GM23338 (cell line): Measurements from ENCODE around the gene FOXN4. TPM values are rescaled to one million over a fixed set of nuclear protein-coding genes. Genes with fewer than 3 reads are reported as not detected.

Experiments
- ATAC-seq: fragments of 200-7000 bp; cut with Tn5 transposase; 3 replicates; pipeline ENCODE4 v1.9.1; 2020
- DNase-seq: peaks from one replicate; pipeline ENCODE4 v3.0.0-alpha.2; 2015; ENCODE audit warnings: low spot score
- H2AFZ ChIP-seq: fragments of 200-600 bp; sonication (generic); 2 replicates; pipeline ENCODE4 v1.8.0; 2016; ENCODE audit warnings: antibody characterized with exemption, mild to moderate bottlenecking, moderate library complexity
- H3F3A ChIP-seq: fragments of 200-600 bp; sonication (generic); replicated peaks from 2 replicates; pipeline ENCODE4 v1.8.0; 2017; ENCODE audit warnings: antibody characterized with exemption, mixed run types, low read depth
- H3K27ac ChIP-seq: fragments of 200-600 bp; sonication (generic); 2 replicates; pipeline ENCODE4 v1.6.1; 2016; ENCODE audit warnings: low read depth
- H3K27me3 ChIP-seq: fragments of 200-600 bp; sonication (generic); 2 replicates; pipeline ENCODE4 v1.8.0; 2016; ENCODE audit warnings: mild to moderate bottlenecking, mixed run types, moderate library complexity; ENCODE audit not compliant: insufficient read depth
- H3K36me3 ChIP-seq: fragments of 200-600 bp; sonication (generic); 2 replicates; pipeline ENCODE4 v1.8.0; 2016; ENCODE audit warnings: mild to moderate bottlenecking; ENCODE audit not compliant: insufficient read depth
- H3K4me1 ChIP-seq: fragments of 200-600 bp; sonication (generic); 2 replicates; pipeline ENCODE4 v1.8.0; 2016; ENCODE audit warnings: mild to moderate bottlenecking, moderate library complexity; ENCODE audit not compliant: insufficient read depth
- H3K4me2 ChIP-seq: fragments of 200-600 bp; sonication (generic); 2 replicates; pipeline ENCODE4 v1.7.1; 2017; ENCODE audit warnings: mixed run types
- H3K4me3 ChIP-seq: fragments of 200-600 bp; sonication (generic); 2 replicates; pipeline ENCODE4 v1.6.1; 2016; ENCODE audit warnings: mixed run types
- H3K79me2 ChIP-seq: fragments of 200-600 bp; sonication (generic); replicated peaks from 2 replicates; pipeline ENCODE4 v1.8.0; 2017; ENCODE audit warnings: mild to moderate bottlenecking; ENCODE audit not compliant: insufficient read depth
- H3K9me2 ChIP-seq: fragments of 200-600 bp; sonication (generic); 2 replicates; pipeline ENCODE4 v1.8.0; 2017; ENCODE audit not compliant: insufficient read depth
- H4K20me1 ChIP-seq: fragments of 200-600 bp; sonication (generic); replicated peaks from 2 replicates; pipeline ENCODE4 v1.8.0; 2017; ENCODE audit warnings: mild to moderate bottlenecking; ENCODE audit not compliant: insufficient read depth
- H3K27ac Mint-ChIP-seq: 2 replicates; pipeline ENCODE4 v1.8.0; 2020; ENCODE audit warnings: inconsistent platforms, mild to moderate bottlenecking, moderate library complexity, mixed read lengths
- H3K27me3 Mint-ChIP-seq: 3 replicates; pipeline ENCODE4 v1.8.0; 2022; ENCODE audit warnings: low read depth, mild to moderate bottlenecking, moderate library complexity, mixed read lengths, inconsistent platforms; ENCODE audit not compliant: insufficient read depth, poor library complexity
- H3K36me3 Mint-ChIP-seq: 3 replicates; pipeline ENCODE4 v1.8.0; 2021; ENCODE audit warnings: low read depth, mild to moderate bottlenecking, inconsistent platforms, moderate library complexity, mixed read lengths
- H3K4me1 Mint-ChIP-seq: 3 replicates; pipeline ENCODE4 v1.8.0; 2020; ENCODE audit warnings: mild to moderate bottlenecking, inconsistent platforms, mixed read lengths
- H3K4me3 Mint-ChIP-seq: 3 replicates; pipeline ENCODE4 v1.8.0; 2021; ENCODE audit warnings: moderate library complexity, mild to moderate bottlenecking, inconsistent platforms, mixed read lengths
- H3K9me3 Mint-ChIP-seq: 3 replicates; pipeline ENCODE4 v1.8.0; 2020; ENCODE audit warnings: moderate library complexity, mild to moderate bottlenecking, inconsistent platforms, mixed read lengths
- CREB1 ChIP-seq: fragments of 250-450 bp; sonication (Bioruptor Pico); IDR thresholded peaks from 2 replicates; pipeline ENCODE4 v1.5.0; 2020; ENCODE audit warnings: low read depth, mild to moderate bottlenecking, moderate library complexity
- CTCF ChIP-seq, 2 experiments: fragments of 200-600 bp in 1 of 2; sonication (generic) in 1 of 2; conservative IDR thresholded peaks; 2 replicates each; pipeline versions ENCODE4 v1.5.1 to v1.6.1; 2016 to 2017; ENCODE audit warnings: antibody characterized with exemption in 2 of 2, low read depth in 2 of 2, mild to moderate bottlenecking in 2 of 2, moderate library complexity in 1 of 2
- ETS1 ChIP-seq: IDR thresholded peaks from 2 replicates; pipeline ENCODE4 v1.6.1; 2016; ENCODE audit warnings: antibody characterized with exemption
- EZH2 ChIP-seq: fragments of 200-600 bp; sonication (generic); IDR thresholded peaks from one replicate; pipeline ENCODE4 v1.8.0; 2017; ENCODE audit warnings: antibody characterized with exemption, mild to moderate bottlenecking, low read depth; ENCODE audit not compliant: unreplicated experiment
- EZH2phosphoT487 ChIP-seq: fragments of 200-600 bp; sonication (generic); IDR thresholded peaks from one replicate; pipeline ENCODE4 v1.8.1; 2018; ENCODE audit warnings: antibody characterized with exemption; ENCODE audit not compliant: unreplicated experiment
- NANOG ChIP-seq: IDR thresholded peaks from 2 replicates; pipeline ENCODE4 v1.6.1; 2016; ENCODE audit warnings: antibody characterized with exemption, borderline replicate concordance
- POLR2AphosphoS5 ChIP-seq: IDR thresholded peaks from 2 replicates; pipeline ENCODE4 v1.6.1; 2016; ENCODE audit warnings: antibody characterized with exemption, low read depth
- STAT1 ChIP-seq: IDR thresholded peaks from one replicate; pipeline ENCODE4 v1.6.1; 2016; ENCODE audit warnings: antibody characterized with exemption; ENCODE audit not compliant: unreplicated experiment
- ZNF114 ChIP-seq: fragments of 250-450 bp; sonication (Bioruptor Pico); IDR thresholded peaks from 2 replicates; pipeline ENCODE4 v1.5.0; 2020; ENCODE audit warnings: mild to moderate bottlenecking, moderate library complexity
- ZNF331 ChIP-seq: fragments of 250-450 bp; sonication (Bioruptor Pico); IDR thresholded peaks from 2 replicates; pipeline ENCODE4 v1.5.0; 2020; ENCODE audit warnings: low read depth, mild to moderate bottlenecking, moderate library complexity
- polyA plus RNA-seq: library from polyadenylated mRNA; unstranded; fragments of >200 nt; fragmentation: Nextera tagmentation; extraction: Ambion mirVana; gene quantifications from 2 replicates; pipeline ENCODE4 v1.2.1, GENCODE V29; 2016
- total RNA-seq: library from RNA; depleted of rRNA; stranded (reverse); fragments of >200 nt; shearing (Covaris generic); gene quantifications from 2 replicates; pipeline ENCODE4 v1.2.3, GENCODE V29; 2014
- TF ChIP-seq, protein P1 (sequence below): IDR thresholded peaks from one replicate; pipeline ENCODE4 v1.6.1; 2018; ENCODE audit warnings: antibody characterized with exemption; ENCODE audit not compliant: unreplicated experiment

FOXN4 gene
- total and polyA plus RNA-seq, 2 experiments from 2014 or later: 0.35 to 0.47 TPM

- TF ChIP-seq ETS1 (no peak), ZNF114 (CRISPR knock-in tag) (no peak), STAT1 (no peak), POLR2AphosphoS5 (no peak), EZH2phosphoT487 (no peak), ZNF331 (no peak), CREB1 (CRISPR knock-in tag) (no peak), NANOG (no peak)
- TF ChIP-seq, protein P1, sequence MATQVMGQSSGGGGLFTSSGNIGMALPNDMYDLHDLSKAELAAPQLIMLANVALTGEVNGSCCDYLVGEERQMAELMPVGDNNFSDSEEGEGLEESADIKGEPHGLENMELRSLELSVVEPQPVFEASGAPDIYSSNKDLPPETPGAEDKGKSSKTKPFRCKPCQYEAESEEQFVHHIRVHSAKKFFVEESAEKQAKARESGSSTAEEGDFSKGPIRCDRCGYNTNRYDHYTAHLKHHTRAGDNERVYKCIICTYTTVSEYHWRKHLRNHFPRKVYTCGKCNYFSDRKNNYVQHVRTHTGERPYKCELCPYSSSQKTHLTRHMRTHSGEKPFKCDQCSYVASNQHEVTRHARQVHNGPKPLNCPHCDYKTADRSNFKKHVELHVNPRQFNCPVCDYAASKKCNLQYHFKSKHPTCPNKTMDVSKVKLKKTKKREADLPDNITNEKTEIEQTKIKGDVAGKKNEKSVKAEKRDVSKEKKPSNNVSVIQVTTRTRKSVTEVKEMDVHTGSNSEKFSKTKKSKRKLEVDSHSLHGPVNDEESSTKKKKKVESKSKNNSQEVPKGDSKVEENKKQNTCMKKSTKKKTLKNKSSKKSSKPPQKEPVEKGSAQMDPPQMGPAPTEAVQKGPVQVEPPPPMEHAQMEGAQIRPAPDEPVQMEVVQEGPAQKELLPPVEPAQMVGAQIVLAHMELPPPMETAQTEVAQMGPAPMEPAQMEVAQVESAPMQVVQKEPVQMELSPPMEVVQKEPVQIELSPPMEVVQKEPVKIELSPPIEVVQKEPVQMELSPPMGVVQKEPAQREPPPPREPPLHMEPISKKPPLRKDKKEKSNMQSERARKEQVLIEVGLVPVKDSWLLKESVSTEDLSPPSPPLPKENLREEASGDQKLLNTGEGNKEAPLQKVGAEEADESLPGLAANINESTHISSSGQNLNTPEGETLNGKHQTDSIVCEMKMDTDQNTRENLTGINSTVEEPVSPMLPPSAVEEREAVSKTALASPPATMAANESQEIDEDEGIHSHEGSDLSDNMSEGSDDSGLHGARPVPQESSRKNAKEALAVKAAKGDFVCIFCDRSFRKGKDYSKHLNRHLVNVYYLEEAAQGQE: no peak
Observed at GRCh38 chr12:109247831-109248654, 61.0 kb downstream of the FOXN4 start (continued).

DNA sequence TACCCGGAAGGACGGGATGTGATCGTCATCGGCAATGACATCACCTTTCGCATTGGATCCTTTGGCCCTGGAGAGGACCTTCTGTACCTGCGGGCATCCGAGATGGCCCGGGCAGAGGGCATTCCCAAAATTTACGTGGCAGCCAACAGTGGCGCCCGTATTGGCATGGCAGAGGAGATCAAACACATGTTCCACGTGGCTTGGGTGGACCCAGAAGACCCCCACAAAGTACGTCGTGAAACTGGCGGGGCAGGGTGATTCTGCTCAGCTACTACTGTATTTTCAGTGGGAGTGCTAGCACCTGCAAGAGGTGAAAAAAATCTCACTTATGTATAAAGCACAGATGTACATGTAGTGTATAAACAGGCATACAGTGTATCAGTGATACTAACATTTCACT lies 62.9 kb downstream of the FOXN4 start:
- TF ChIP-seq CTCF (conservative IDR thresholded peaks at IDR 0.05; ENCODE audit: low read depth in 2 of 2) (no peak), EZH2 (no peak), ETS1 (no peak), EZH2phosphoT487 (no peak)
- TF ChIP-seq, protein P1: no peak
- no peak overlapping the region for H3K4me2 ChIP-seq
- Mint-ChIP-seq H3K27me3 (no peaks in the 10 kb centered on the region), H3K36me3 (peaks cover 10% of the 10 kb centered on the region; the same call in 2 of the 3 replicates), H3K4me1 (no peaks in the 10 kb centered on the region), H3K4me3 (no peak overlapping the region), H3K9me3 (no peaks in the 10 kb centered on the region), H3K27ac (no peak overlapping the region)
- H2AFZ ChIP-seq: no peak overlapping the region
- no peaks in the 10 kb centered on the region for H3K4me1 ChIP-seq
- H4K20me1 ChIP-seq: no peaks in the 10 kb centered on the region; the same call in 1 of the 2 replicates
- no peak overlapping the region for H3K4me3 ChIP-seq
- ATAC-seq (no peak), DNase-seq (no peak)
- no peak overlapping the region for H3K27ac ChIP-seq
- no peaks in the 10 kb centered on the region for H3F3A ChIP-seq
- no peaks in the 10 kb centered on the region for H3K79me2 ChIP-seq
- H3K27me3 ChIP-seq: no peaks in the 10 kb centered on the region
- H3K9me2 ChIP-seq: no peaks in the 10 kb centered on the region
- no peaks in the 10 kb centered on the region for H3K36me3 ChIP-seq
